Measurements from ENCODE around the gene DHTKD1. TPM values are rescaled to one million over a fixed set of nuclear protein-coding genes. Genes with fewer than 3 reads are reported as not detected.
A peak's percentile ranks its signal among the peaks of the same experiment; 100 is the strongest.
"Not testable (repeated sequence)": the region's sequence is repeated elsewhere in the genome, so short reads cannot be mapped to it uniquely, and the experiment has no call there.

DHTKD1 gene
- total RNA-seq, 1 donor from 2014 or later: 22.2 TPM

DNA sequence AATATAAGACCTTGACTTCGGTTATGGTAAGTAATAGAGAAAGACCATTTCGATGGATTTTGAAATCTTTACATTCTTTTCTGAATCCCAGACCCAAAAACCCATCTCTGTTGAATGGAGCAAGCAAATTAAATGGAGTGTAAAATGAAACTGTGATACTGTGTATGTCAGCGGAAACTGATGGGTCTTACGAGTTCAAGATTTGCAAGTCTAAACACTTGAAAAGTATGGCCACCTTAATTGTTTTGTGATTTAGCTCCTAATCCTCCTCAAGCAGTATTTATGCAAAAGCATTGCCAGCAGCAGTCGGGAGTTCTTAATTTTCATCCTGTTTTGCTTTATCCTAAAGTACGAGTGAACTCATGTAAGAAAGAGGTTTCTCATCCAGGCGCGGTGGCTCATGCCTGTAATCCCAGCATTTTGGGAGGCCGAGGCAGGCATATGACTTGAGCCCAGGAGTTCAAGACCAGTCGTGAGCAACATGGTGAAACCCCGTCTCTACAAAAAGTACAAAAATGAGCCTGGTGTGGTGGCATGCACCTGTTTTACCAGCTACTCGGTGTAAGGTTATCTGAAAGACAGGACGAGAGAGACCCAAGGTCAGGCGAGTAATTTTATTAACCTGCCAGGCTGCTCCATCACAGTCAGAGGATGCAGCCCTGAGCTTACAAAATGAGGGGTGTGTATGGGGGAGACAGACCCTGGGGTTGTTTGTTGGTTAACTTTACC, 5.8 kb upstream of the DHTKD1 start:
- intact Hi-C loops (cut with micrococcal nuclease): no loop called here
- DNase-seq (no peak), ATAC-seq (no peak)

DNA sequence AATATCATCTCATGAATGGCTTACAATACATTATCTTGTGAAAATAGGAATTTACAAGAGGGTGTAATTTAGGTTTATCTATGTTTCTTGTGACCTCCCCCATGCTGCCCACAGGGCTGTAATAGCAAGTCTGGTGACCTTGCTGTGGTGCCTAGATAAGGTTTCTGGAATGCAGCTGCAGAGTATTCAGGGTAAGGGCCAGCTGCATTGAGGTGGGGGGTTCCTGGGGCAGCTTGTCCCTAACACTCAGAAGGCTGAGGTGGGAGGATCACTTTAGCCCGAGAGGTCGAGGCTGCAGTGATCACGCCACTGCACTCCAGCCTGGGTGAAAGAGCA, 5.3 kb upstream of the DHTKD1 start:
- no peak for ATAC-seq
- DNase-seq: no peak
- intact Hi-C loops (cut with micrococcal nuclease): no loop called here

DNA sequence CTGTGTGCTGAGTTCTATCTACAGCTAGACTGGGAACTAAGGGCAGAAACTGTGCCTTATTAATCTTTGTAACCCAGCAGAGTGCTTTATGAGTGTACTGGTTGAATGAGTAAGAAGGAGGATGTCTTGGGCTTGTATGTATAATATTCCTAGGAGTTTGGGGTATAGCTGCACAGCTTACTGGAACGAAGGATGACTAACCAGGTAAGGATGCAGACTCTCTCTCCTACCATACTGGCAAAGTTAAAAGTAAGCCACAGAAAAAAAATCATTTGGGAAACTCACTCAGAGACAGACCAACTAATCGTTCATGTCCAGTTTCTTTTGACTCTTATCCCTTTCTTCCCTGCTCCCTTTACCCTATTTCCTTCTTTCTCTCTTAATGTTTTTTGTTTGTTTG, 1.4 kb upstream of the DHTKD1 start:
- intact Hi-C loops (cut with micrococcal nuclease): no loop called here
- no peak for DNase-seq
- ATAC-seq: no peak

DNA sequence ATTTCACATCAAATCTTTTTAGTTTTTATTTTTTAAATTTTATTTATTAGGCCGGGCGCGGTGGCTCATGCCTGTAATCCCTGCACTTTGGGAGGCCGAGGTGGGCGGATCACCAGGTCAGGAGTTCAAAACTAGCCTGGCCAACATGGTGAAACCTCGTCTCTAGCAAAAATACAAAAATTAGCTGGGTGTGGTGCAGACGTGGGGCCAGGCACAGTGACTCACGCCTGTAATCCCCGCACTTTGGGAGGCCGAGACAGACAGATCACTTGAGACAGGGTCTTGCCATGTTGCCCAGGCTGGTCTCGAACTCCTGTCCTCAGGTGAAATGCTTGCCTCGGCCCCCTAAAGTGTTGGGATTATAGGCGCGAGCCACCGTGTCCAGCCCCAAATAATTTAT, 2.7 kb downstream of the DHTKD1 start:
- intact Hi-C loops (cut with micrococcal nuclease); ATAC-seq; DNase-seq: not testable (repeated sequence)

DNA sequence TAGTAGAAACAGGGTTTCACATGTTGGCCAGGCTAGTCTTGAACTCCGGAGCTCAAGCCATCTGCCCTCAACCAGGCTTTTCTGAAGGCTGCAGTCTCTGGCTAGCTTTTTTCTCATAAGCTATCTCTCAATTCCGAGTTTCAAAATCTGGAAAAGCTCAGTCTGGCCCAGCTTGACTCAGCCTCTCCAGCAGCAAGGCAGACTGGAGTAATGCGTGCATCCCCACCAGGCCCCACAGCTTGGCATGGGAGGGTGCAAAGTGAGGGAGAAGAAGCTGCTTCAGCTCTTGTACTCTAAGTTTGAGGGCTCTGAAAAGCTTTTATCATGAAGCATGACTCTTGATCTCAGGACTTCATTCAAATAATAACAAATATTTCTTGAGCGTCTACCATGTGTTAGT, 4.8 kb downstream of the DHTKD1 start:
- intact Hi-C loops (cut with micrococcal nuclease): no loop called here
- DNase-seq: no peak

DNA sequence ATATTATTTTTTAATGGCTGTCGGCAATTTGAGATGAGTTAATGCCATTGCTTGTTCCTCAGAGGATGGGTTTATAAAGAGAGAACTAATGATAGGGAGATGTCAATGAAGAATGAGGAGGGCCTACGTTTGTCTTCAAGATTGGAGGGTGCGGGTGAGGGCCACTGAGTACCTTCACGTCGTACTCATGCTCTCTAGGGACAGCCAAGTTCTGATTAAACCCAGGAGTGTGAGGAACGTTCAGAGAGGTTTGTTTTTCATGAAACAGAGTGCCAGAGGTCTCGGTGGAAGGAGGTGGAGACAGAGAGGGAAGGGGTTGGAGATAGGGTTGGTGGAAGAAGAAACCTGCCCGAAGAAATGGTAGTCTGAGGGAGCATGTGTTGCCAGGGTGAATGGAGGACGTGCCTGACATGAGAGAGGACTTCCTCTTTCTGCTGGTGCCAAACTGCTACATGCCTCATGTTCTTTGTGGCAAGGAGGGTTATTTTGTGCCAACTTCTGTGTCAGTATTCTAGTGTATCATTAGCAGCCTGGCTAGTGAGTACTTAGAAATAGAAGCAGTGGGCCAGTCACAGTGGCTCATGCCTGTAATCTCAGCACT, 8.9 kb downstream of the DHTKD1 start:
- intact Hi-C loops (cut with micrococcal nuclease): no loop called here
- ATAC-seq: peak; percentile 30

More for the DNA sequence above, 4.8 kb downstream of the DHTKD1 start:
- no peak for ATAC-seq

DNA sequence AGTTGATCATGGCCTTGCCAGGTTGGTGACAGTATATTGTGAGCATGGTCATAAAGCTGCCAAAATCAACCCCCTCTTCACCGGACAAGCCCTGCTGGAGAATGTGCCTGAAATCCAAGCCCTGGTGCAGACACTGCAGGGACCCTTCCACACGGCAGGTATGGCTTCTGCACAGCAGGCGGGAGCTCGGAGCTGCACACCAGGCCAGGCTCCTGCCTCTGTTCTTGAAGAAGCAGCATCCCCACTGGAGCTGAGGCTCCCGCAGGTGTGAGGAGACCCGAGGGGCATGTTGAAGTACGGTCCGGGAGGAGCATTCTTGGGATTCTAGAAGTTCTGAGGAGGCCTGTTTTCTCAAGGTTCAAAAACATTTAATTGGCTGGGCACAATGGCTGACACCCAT, 12.7 kb downstream of the DHTKD1 start:
- intact Hi-C loops (cut with micrococcal nuclease): no loop called here
- DNase-seq: no peak
- no peak for ATAC-seq

More for the DNA sequence above, 8.9 kb downstream of the DHTKD1 start:
- DNase-seq: no peak

DNA sequence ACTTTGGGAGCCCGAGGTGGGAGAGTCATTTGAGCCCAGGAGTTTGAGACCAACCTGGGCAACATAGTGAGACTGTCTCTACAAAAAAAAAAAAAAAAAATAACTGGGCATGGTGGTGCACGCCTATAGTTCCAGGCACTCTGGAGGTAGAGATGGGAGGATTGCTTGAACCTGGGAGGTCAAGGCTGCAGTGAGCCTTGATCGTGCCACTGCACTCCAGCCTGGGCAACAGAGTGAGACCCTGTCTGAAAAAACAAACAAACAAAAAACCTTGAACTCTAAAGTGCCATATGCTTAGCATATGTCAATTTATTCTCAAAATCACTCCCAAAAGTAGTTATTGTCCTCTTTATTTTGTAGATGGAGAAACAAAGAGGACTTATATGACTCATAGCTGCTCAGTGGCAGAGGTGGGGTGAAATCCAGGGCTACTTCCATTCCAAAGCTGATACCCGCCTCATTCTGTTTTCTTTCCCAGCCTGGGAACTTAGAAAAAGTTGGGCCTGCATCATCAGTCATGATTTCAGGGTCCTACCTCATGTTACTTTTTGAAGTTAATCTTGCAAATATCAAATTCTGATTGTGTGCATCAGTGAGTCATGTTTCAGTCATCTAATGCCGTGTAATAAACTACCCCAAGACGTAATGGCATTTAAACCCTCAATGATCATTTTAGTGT, 13.3 kb downstream of the DHTKD1 start:
- no peak for ATAC-seq
- intact Hi-C loops (cut with micrococcal nuclease): no loop called here
- DNase-seq: no peak

DNA sequence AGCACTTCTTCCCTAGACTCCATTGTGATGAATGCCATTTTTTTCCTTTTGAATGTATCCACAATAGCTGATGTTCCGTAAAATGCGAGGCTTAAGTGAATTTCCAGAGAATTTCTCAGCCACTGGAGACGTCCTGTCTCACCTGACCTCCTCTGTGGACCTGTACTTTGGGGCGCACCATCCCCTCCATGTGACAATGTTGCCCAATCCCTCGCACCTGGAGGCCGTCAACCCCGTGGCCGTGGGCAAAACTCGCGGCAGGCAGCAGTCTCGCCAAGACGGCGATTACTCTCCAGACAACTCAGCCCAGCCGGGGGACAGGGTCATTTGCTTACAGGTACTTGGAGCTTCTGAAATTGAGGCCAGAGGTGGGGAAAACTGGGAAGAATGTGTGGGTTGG, 20.2 kb downstream of the DHTKD1 start:
- DNase-seq (no peak), ATAC-seq (no peak)
- intact Hi-C loops (cut with micrococcal nuclease): no loop called here

DNA sequence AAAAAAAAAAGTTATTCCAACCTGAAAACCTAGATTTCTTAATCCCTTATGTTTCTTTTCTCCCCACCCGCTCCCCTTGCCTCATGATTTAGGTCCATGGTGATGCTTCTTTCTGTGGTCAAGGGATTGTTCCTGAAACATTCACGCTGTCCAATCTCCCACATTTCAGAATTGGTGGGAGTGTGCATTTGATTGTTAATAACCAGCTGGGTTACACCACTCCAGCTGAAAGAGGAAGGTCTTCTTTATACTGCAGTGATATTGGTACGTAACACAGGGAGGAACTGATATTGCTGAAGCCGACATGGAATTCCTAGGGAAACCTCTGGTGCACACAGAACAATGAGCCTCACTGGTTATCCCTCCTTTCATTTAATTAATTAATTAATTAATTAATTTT, 22.7 kb downstream of the DHTKD1 start:
- intact Hi-C loops (cut with micrococcal nuclease): no loop called here
- no peak for ATAC-seq
- DNase-seq: no peak

DNA sequence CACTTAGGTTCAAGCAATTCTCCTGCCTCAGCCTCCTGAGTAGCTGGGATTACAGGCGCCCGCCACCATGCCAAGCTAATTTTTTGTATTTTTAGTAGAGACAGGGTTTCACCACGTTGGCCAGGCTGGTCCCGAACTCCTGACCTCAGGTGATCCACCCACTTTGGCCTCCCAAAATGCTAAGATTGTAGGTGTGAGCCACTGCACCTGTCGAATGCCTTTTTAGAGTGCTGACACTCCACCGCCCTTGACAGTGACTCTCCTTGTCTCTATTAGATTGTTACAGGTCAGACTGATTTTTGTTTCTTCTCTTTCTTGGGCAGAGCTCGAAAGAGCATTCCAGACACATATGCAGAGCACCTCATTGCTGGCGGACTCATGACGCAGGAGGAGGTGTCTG, 28.6 kb downstream of the DHTKD1 start:
- intact Hi-C loops (cut with micrococcal nuclease); DNase-seq; ATAC-seq: not testable (repeated sequence)

DNA sequence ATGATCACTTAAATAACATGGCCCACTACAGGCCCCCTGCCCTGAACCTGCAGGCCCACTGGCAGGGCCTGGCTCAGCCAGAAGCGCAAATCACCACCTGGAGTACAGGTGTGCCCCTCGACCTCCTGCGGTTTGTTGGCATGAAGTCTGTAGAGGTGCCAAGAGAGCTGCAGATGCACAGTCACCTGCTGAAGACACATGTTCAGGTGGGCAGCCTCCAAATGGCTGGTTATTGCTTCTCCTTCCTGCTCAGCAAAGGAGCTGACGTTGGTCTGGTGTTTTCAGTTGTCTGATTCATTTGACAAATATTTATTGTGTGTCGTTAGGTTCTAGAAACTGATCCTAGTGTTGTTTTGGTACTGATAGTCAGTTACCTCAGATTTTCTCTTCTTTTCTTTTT, 29.0 kb downstream of the DHTKD1 start:
- ATAC-seq (no peak), DNase-seq (no peak)
- intact Hi-C loops (cut with micrococcal nuclease): no loop called here

DNA sequence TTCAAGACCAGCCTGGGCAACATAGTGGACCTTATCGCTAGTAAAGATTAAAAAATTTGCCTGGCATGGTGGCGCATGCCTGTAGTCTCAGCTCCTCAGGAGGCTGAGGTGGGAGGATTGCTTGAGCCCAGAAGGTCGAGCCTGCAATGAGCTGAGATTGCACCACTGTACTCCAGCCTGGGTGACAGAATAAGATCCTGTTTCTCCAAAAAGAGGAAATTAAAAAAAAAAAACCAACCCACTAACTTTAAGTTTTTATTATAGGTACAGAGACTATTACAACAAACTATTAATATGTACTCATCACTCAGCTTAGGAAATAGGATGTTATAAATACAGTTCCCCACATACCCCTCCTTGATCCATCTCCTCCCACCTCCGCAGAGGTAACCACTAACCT, 30.2 kb downstream of the DHTKD1 start:
- intact Hi-C loops (cut with micrococcal nuclease): no loop called here
- ATAC-seq (no peak), DNase-seq (no peak)

DNA sequence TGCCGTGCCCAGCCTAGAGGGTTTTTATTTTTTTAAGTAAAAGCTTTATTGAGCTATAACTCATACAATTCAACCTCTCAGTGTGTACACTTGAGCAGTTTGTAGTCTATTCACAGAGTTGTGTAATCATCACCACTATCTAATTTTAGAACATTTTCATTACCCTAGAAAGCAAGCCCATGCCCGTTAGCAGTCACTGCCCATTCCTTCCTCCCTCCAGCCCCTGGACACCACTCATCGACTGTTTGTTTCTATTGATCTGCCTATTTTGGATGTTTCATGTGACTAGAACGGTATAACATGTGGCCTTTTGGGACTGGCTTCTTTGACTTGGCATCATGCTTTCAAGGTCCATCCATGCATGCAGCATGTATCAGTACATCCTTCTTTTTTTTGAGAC, 35.0 kb downstream of the DHTKD1 start:
- DNase-seq (no peak), ATAC-seq (no peak)
- intact Hi-C loops (cut with micrococcal nuclease): no loop called here

DNA sequence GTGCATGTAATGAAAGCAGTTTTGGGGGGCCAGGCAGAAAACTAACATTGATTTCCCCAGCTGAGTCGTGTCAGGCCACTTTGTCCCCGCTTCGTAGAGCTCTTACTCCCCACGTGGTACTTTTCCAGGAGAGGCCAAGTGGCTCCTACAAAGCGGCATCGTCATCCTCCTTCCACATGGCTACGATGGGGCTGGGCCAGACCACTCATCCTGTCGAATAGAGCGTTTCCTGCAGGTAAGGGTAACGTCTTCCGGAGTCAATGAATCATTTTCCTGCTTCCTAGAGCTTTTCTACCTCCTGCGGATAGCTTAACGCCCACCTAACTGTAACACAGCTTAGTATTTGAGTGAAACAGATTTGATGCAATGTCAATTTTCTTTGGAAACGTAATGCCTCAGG, 39.0 kb downstream of the DHTKD1 start:
- no peak for ATAC-seq
- no peak for DNase-seq
- intact Hi-C loops (cut with micrococcal nuclease): no loop called here

DNA sequence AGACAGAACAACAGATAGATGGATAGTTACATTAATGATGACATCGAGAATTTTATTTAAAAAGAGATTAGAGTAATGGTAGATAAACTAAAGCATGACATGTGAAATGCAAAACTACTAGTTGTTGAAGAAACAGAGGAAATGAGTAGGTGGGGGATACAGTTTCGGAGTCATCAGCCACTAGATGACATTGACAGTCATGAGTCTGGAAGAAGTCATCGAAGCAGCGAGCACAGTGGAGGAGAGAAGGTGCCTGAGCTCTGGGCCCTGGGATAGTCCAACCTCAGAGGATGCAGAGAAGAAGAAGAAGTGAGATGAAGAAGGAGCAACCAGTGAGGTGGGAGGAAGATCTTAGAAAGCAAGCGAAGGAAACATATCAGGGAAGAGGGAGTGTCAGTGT, 40.5 kb downstream of the DHTKD1 start:
- DNase-seq (no peak), ATAC-seq (no peak)
- intact Hi-C loops (cut with micrococcal nuclease): no loop called here

DNA sequence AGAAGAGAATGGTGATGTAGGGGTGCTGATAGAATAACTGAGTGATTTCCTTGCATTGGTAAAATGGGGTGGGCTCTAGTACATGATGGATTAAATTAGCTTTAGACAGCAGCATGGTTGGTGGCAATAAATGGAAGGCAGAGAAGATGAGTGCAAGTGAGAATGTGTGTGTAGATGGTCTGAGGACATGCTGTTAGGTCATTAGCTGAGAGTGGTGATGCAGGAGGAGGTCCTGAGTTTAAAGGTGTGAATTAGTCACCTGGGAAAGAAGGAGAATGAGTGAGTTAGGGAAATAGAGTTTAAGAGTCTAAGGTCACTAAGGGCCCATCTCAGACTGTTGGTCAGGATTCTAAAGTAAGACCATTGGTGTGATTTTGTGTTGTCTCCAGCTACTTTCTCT, 42.8 kb downstream of the DHTKD1 start:
- no peak for DNase-seq
- no peak for ATAC-seq
- intact Hi-C loops (cut with micrococcal nuclease): no loop called here

DNA sequence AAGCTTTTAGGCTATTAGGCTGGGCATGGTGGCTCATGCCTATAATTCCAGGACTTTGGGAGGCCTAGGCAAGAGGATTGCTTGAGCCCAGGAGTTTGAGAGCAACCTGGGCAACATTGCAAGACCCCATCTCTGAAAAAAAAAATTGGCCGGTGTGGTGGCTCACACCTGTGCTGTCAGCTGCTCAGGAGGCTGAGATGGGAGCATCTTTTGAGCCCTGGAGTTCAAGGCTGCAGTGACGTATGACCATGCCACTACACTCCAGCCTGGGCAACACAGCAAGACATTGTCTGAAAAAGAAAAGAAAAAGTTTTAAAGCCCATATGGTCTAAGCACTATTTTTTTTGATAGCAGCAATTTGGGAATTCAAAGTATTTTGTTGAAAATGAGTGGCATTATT, 44.9 kb downstream of the DHTKD1 start:
- DNase-seq (no peak), ATAC-seq (no peak)
- intact Hi-C loops (cut with micrococcal nuclease): no loop called here

DNA sequence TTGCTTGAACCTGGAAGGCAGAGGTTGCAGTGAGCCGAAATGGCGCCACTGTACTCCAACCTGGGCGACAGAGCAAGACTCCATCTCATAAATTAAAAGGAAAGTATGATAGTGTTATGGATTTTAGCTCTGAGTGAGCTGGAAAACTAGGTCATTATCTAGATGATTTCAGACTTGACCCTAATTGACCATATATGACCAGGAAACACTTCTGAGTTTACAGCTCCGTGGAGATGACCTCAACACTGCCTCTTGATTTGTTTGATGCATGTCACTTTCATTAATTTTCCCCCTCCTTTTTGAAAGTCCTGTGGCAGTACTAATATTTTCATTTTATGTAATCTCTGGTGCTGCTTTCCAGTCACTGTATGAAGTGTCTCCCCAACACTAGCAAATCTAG, 52.9 kb downstream of the DHTKD1 start:
- ATAC-seq (no peak), DNase-seq (no peak)
- intact Hi-C loops (cut with micrococcal nuclease): no loop called here

DNA sequence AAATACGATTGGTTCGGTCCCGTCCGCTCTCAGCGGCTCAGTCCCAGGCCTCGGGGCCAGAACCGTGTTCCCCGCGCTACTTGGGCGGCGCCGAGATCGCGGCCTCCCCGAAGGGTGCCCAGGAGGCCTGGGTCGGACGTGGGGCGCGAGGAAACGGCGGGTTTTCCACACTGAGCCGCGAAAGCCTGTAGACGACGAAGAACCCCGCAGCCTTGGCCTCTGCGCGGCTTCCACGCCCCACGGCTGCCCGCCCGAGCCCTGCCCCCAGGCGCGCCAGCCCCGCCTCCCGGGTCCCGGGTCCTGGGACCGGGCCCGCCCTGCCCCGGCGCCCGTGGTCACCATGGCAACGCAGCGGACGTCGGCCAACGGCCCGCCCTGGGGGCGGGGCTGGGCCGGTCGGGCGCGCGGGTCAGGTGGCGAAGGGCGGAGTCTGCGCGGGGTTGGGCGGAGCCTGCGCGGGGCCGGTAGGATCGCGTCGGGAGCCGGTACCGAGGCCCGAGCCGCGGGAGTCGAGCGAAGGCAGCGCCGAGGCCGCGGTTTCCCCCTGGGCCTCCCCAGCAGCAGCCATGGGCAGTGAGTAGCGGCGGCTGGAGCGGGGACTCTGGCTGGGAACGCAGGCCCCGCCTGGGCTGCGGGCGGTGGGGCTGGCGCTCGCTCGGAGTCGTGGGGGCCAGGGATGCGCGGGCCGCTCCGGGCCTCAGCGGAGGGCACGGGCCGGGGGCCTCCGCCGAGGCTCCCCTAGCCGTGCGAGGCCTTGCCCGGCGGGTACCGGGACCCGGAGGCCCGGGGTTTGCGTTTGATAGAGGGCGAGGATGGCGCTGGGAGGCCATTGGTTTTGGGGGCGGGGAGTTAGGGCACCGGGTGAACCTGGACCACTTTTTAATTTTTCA, 60.7 kb downstream of the DHTKD1 start, which contains the start of gene SEC61A2:
Gene SEC61A2 (plus strand): TSS at position 456 of the 890 bp plus-strand sequence. CDS start 111 bp downstream, at position 567.
- ATAC-seq: peak; percentile 99
- DNase-seq: peak; percentile 98
- intact Hi-C loops (cut with micrococcal nuclease): no loop called here

Data from left ventricle myocardium superior (tissue), 1 donor.